Mucosa of descending colon (tissue), 3 donors: ENCODE data around the gene PNLDC1. TPM values are rescaled to one million over a fixed set of nuclear protein-coding genes. Genes with fewer than 3 reads are reported as not detected.

ENCODE experiments used
- ATAC-seq: fragments of 200-7000 bp; cut with Tn5 transposase; one replicate; pipeline ENCODE4 v1.9.1; 2020; ENCODE audit warnings: mild to moderate bottlenecking, moderate library complexity
- DNase-seq, 3 donors: peaks; one replicate each; pipeline ENCODE4 v3.0.0-alpha.2; 2020
- H3K36me3 ChIP-seq: fragments of 200-600 bp; one replicate; pipeline ENCODE4 v1.8.0; 2021; ENCODE audit warnings: low read depth, mild to moderate bottlenecking
- H3K4me1 ChIP-seq: fragments of 200-600 bp; one replicate; pipeline ENCODE4 v1.8.0; 2021; ENCODE audit warnings: low read depth, mild to moderate bottlenecking
- H3K4me3 ChIP-seq: fragments of 200-600 bp; one replicate; pipeline ENCODE4 v1.8.0; 2021; ENCODE audit warnings: mild to moderate bottlenecking
- H3K9me3 ChIP-seq: fragments of 200-600 bp; one replicate; pipeline ENCODE4 v1.8.0; 2021; ENCODE audit warnings: mild to moderate bottlenecking
- intact Hi-C, 2 donors: fragments of 100-400 bp; cut with DNase I in 1 of 2; cut with micrococcal nuclease in 1 of 2; formaldehyde crosslinking; loops; one replicate each; pipeline versions ENCODE4 v1.11.0 to v1.11.1; 2022; cut with DNase I, micrococcal nuclease
- total RNA-seq, 3 donors: library from RNA; stranded (reverse); fragmentation: NEBNext Ultra II Directional in 2 of 3; extraction: Animal tissue kit (Norgen Biotek cat#: 25700) in 2 of 3; gene quantifications; one replicate each; pipeline versions ENCODE4 v1.2.1 to v1.2.4, GENCODE V29; 2021 to 2023
- TF ChIP-seq, protein P1 (sequence below): fragments of 200-600 bp; IDR thresholded peaks from one replicate; pipeline ENCODE4 v1.8.0; 2022; ENCODE audit warnings: antibody characterized with exemption, mild to moderate bottlenecking
- donor health status: DM: no; HTN: no; CAD: no; lungs with moderate emphysema.
- donor health status: DM: no; HTN: no; CAD: no.
- donor health status: DM: no; HTN: yes; CAD: no.

PNLDC1 gene
- total RNA-seq, 3 donors from 2014 or later = 1.3 TPM; not detected in 2

DNA sequence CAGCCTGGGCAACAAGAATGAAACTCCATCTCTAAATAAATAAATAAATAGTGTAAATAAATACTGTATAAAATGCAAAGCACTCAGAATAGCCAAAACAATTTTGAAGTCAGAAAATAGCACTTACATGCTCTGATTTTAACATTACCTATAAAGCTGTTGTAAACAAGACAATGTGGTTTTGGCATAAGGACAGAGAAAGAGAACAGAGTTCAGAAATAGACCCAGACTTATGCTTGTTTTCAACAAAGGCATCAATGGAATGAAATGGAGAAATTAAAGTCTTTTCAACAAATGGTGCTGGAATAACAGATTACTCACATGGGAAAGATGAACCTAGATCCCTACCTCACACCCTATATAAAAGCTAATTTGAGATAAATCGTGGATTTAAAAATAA is 27.9 kb upstream of the PNLDC1 start:
- Histone ChIP-seq H3K9me3 (no peaks in the 10 kb centered on the region), H3K36me3 (no peaks in the 10 kb centered on the region), H3K4me1 (peaks cover 5% of the 10 kb centered on the region), H3K4me3 (no peak overlapping the region)
- TF ChIP-seq, protein P1, sequence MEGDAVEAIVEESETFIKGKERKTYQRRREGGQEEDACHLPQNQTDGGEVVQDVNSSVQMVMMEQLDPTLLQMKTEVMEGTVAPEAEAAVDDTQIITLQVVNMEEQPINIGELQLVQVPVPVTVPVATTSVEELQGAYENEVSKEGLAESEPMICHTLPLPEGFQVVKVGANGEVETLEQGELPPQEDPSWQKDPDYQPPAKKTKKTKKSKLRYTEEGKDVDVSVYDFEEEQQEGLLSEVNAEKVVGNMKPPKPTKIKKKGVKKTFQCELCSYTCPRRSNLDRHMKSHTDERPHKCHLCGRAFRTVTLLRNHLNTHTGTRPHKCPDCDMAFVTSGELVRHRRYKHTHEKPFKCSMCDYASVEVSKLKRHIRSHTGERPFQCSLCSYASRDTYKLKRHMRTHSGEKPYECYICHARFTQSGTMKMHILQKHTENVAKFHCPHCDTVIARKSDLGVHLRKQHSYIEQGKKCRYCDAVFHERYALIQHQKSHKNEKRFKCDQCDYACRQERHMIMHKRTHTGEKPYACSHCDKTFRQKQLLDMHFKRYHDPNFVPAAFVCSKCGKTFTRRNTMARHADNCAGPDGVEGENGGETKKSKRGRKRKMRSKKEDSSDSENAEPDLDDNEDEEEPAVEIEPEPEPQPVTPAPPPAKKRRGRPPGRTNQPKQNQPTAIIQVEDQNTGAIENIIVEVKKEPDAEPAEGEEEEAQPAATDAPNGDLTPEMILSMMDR = no peak
- DNase-seq = no peak
- ATAC-seq = no peak
- intact Hi-C loops = no loop called here

DNA sequence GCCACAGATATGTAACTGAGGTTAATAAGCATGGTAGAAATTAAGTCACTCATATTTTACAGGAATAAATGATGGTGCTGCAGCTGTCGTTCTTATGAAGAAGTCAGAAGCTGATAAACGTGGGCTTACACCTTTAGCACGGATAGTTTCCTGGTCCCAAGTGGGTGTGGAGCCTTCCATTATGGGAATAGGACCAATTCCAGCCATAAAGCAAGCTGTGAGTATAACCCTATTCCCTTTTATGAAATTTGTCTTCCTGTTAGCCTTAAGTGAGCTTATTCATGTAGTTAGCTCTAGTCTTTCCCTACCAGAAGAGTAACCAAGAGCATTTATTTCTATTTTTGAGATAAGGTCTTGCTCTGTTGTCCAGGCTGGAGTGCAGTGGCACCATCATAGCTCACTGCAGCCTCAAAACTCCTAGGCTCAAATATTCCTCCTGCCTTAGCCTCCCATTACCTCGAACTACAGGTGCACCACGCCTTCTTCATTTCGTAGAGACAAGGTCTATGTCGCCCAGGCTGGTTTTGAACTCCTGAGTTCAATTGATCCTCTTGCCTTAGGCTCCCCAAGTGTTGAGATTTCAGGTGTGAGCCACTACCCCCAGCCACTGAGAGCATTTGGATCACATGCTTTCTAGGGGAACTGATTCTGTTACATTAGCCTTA is 22.7 kb upstream of the PNLDC1 start:
- intact Hi-C loops = no loop called here
- Histone ChIP-seq H3K4me3 (no peak overlapping the region), H3K4me1 (peaks cover 5% of the 10 kb centered on the region), H3K36me3 (peaks cover 11% of the 10 kb centered on the region), H3K9me3 (no peaks in the 10 kb centered on the region)
- peak in 1 of 3 donors; percentile 61 for DNase-seq
- TF ChIP-seq, protein P1 = no peak
- ATAC-seq = peak; percentile 95

DNA sequence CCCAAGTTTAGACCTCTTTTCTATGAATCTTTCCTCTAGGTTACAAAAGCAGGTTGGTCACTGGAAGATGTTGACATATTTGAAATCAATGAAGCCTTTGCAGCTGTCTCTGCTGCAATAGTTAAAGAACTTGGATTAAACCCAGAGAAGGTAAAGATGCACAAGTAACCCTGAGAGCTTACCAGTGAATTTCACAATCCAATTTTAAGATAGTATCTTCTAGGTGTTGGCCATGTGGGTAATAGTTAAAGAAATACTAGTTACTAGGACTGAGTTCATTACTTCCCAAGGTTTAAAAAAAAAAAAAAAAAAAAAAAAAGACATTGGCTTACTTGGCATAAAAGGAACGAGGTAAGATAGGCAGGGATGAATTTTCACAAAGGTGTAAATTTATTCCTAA is 21.9 kb upstream of the PNLDC1 start:
- H3K9me3 ChIP-seq = no peaks in the 10 kb centered on the region
- H3K4me3 ChIP-seq = no peak overlapping the region
- TF ChIP-seq, protein P1 = no peak
- DNase-seq (no peak), ATAC-seq (no peak)
- H3K36me3 ChIP-seq = peaks cover 15% of the 10 kb centered on the region
- H3K4me1 ChIP-seq = peaks cover 5% of the 10 kb centered on the region
- intact Hi-C loops = no loop called here

GRCh38 chr6:159778542-159779103 is 21.5 kb upstream of the PNLDC1 start:
- peaks cover 15% of the 10 kb centered on the region for H3K36me3 ChIP-seq
- DNase-seq = no peak
- TF ChIP-seq, protein P1 = no peak
- peaks cover 5% of the 10 kb centered on the region for H3K4me1 ChIP-seq
- ATAC-seq = peak; percentile 8
- H3K4me3 ChIP-seq = no peak overlapping the region
- intact Hi-C loops = no loop called here
- H3K9me3 ChIP-seq = no peaks in the 10 kb centered on the region

GRCh38 chr6:159788276-159788675 is 11.8 kb upstream of the PNLDC1 start:
- peak overlapping the region; percentile 99 for H3K4me3 ChIP-seq
- H3K4me1 ChIP-seq = peaks cover 30% of the 10 kb centered on the region
- peaks cover 4% of the 10 kb centered on the region for H3K36me3 ChIP-seq
- TF ChIP-seq, protein P1 = no peak
- H3K9me3 ChIP-seq = no peaks in the 10 kb centered on the region
- ATAC-seq = no peak
- DNase-seq = peak in 2 of 3 donors; percentile 35 to 53
- intact Hi-C loops = loop anchor here in 1 of 2 donors (5.0 to 10.0 kb wide), 2 partner anchors 53 to 96 kb away; partner anchors contain the start of gene SOD2
